GM23248 (cell line): Measurements from ENCODE around the gene HELB.

Experiments used
- EZH2 ChIP-seq: fragments of 200-600 bp; sonication (generic); IDR thresholded peaks from 2 replicates; pipeline ENCODE4 v1.6.1; 2018; ENCODE audit warnings: antibody characterized with exemption, mild to moderate bottlenecking; ENCODE audit not compliant: insufficient read depth, poor library complexity, severe bottlenecking
- EZH2phosphoT487 ChIP-seq: fragments of 200-600 bp; sonication (generic); IDR thresholded peaks from 2 replicates; pipeline ENCODE4 v1.6.1; 2018; ENCODE audit warnings: antibody characterized with exemption, moderate library complexity, mild to moderate bottlenecking, low read depth; ENCODE audit not compliant: insufficient read depth

DNA sequence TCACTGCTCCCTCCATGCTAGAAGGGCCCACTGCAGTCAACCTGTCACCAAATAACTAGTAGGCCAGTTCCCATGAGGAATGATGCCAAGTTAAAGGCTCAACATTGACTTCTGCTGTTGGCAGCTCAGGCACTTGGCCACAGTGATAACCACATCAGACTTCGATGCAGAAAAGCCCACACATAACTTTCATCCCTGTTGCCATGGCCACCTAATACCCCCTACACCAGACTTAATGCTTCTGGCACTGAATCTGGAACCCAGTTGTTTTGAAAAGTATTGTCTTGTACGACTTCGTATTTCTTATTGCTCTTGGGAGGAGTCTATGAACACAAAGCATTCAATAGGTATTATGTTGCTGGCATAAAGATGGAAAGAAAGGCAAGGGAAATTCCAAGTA, 44.3 kb upstream of the HELB start:
- TF ChIP-seq EZH2 (no peak), EZH2phosphoT487 (no peak)
